CD4-positive, CD25-positive, alpha-beta regulatory T cell (primary cell): Measurements from ENCODE around the gene FAM118B. TPM values are rescaled to one million over a fixed set of nuclear protein-coding genes. Genes with fewer than 3 reads are reported as not detected.

Experiments used
- ATAC-seq, 2 donors: fragments of 150-1000 bp; cut with Tn5 transposase; one replicate each; pipeline ENCODE4 v1.10.0; 2021; ENCODE audit warnings: low read depth in 2 of 2, moderate number of reproducible peaks in 2 of 2, moderate library complexity in 1 of 2
- DNase-seq, 3 donors: peaks; one replicate each; pipeline versions ENCODE4 v3.0.0 to v3.0.0-alpha.2; 2012 to 2022; ENCODE audit warnings: mixed read lengths in 1 of 3
- H3K27ac ChIP-seq: one replicate; pipeline ENCODE4 v1.7.0; 2013; ENCODE audit warnings: mild to moderate bottlenecking, low read length; ENCODE audit not compliant: insufficient read depth, poor library complexity, severe bottlenecking
- H3K27me3 ChIP-seq: one replicate; pipeline ENCODE4 v1.7.0; 2013; ENCODE audit warnings: low read length; ENCODE audit not compliant: control insufficient read depth, insufficient read depth
- H3K36me3 ChIP-seq: one replicate; pipeline ENCODE4 v1.7.0; 2013; ENCODE audit warnings: mild to moderate bottlenecking, low read length, moderate library complexity; ENCODE audit not compliant: control insufficient read depth, insufficient read depth
- H3K4me1 ChIP-seq: 2 replicates; pipeline ENCODE4 v1.7.0; 2013; ENCODE audit warnings: mild to moderate bottlenecking, low read length; ENCODE audit not compliant: insufficient read depth, control insufficient read depth, poor library complexity, severe bottlenecking
- H3K4me3 ChIP-seq: one replicate; pipeline ENCODE4 v1.7.0; 2013; ENCODE audit warnings: low read depth, mild to moderate bottlenecking, low read length, moderate library complexity
- H3K9me3 ChIP-seq, 2 experiments: 1 replicate in 1 of 2; 2 replicates in 1 of 2; pipeline ENCODE4 v1.7.0; 2013; ENCODE audit warnings: low read length in 2 of 2, mild to moderate bottlenecking in 1 of 2, moderate library complexity in 1 of 2; ENCODE audit not compliant: control insufficient read depth in 2 of 2
- H3K27ac Mint-ChIP-seq, 3 donors: one replicate each; pipeline ENCODE4 v1.8.0; 2020 to 2022; ENCODE audit warnings: mild to moderate bottlenecking in 3 of 3, mixed read lengths in 3 of 3, moderate library complexity in 2 of 3
- H3K27me3 Mint-ChIP-seq: one replicate; pipeline ENCODE4 v1.8.0; 2022; ENCODE audit warnings: mild to moderate bottlenecking, mixed read lengths
- H3K36me3 Mint-ChIP-seq: one replicate; pipeline ENCODE4 v1.8.0; 2020; ENCODE audit warnings: mixed read lengths
- H3K4me1 Mint-ChIP-seq, 4 donors: one replicate each; pipeline ENCODE4 v1.8.0; 2020 to 2022; ENCODE audit warnings: mixed read lengths in 4 of 4, mild to moderate bottlenecking in 1 of 4
- H3K4me3 Mint-ChIP-seq, 4 donors: one replicate each; pipeline ENCODE4 v1.8.0; 2020 to 2022; ENCODE audit warnings: mild to moderate bottlenecking in 4 of 4, mixed read lengths in 4 of 4, moderate library complexity in 3 of 4
- H3K9me3 Mint-ChIP-seq, 7 donors: one replicate each; pipeline ENCODE4 v1.8.0; 2020 to 2022; ENCODE audit warnings: mixed read lengths in 7 of 7, mild to moderate bottlenecking in 3 of 7, moderate library complexity in 2 of 7
- polyA plus RNA-seq, 4 donors: library from polyadenylated mRNA; unstranded; fragments of 300-500 nt; fragmentation: Illumina TruSeq; gene quantifications; one replicate each; pipeline ENCODE4 v1.2.3, GENCODE V29; 2021
- total RNA-seq: library from RNA; stranded (reverse); gene quantifications from one replicate; pipeline ENCODE4 v1.2.3, GENCODE V29; 2022

The FAM118B gene
- total and polyA plus RNA-seq, 5 donors from 2014 or later = 4.4 to 17.0 (median 16.7) TPM

- H3K4me3 Mint-ChIP-seq = peak overlapping the region; percentile 93 to 100 (median 98)
- H3K9me3 Mint-ChIP-seq = no peaks in the 10 kb centered on the region
- Histone ChIP-seq H3K9me3 (no peaks in the 10 kb centered on the region), H3K4me3 (peak overlapping the region; percentile 98), H3K4me1 (peaks cover 21% of the 10 kb centered on the region), H3K27me3 (no peaks in the 10 kb centered on the region), H3K27ac (peak overlapping the region; percentile 89), H3K36me3 (peaks cover 48% of the 10 kb centered on the region)
- peaks cover 44% of the 10 kb centered on the region for H3K36me3 Mint-ChIP-seq
- H3K4me1 Mint-ChIP-seq = peaks cover 11 to 50% (median 37%) of the 10 kb centered on the region in 4 donors
- DNase-seq (no peak), ATAC-seq (no peak)
- peak overlapping the region; percentile 95 to 100 (median 99) for H3K27ac Mint-ChIP-seq
- H3K27me3 Mint-ChIP-seq = no peaks in the 10 kb centered on the region
Observed at GRCh38 chr11:126267650-126268049, 56.1 kb downstream of the FAM118B start.

- Histone ChIP-seq H3K36me3 (peaks cover 45% of the 10 kb centered on the region), H3K9me3 (no peaks in the 10 kb centered on the region), H3K4me1 (peaks cover 21% of the 10 kb centered on the region), H3K4me3 (peak overlapping the region; percentile 98), H3K27ac (peak overlapping the region; percentile 89), H3K27me3 (no peaks in the 10 kb centered on the region)
- Mint-ChIP-seq H3K27ac (peak overlapping the region; percentile 95 to 100 (median 99)), H3K27me3 (no peaks in the 10 kb centered on the region), H3K4me3 (peak overlapping the region; percentile 93 to 100 (median 98)), H3K36me3 (peaks cover 40% of the 10 kb centered on the region), H3K4me1 (peaks cover 6 to 52% (median 37%) of the 10 kb centered on the region in 4 donors), H3K9me3 (no peaks in the 10 kb centered on the region)
- DNase-seq = no peak
- no peak for ATAC-seq
Observed at GRCh38 chr11:126268361-126268707, 56.8 kb downstream of the FAM118B start.

- Histone ChIP-seq H3K4me3 (peak within 1 kb of the TSS; percentile 98), H3K36me3 (peaks cover 45% of the 10 kb centered on the region), H3K27ac (peak within 1 kb of the TSS; percentile 89), H3K9me3 (no peaks in the 10 kb centered on the region), H3K27me3 (no peaks in the 10 kb centered on the region), H3K4me1 (peaks cover 21% of the 10 kb centered on the region)
- Mint-ChIP-seq H3K36me3 (peaks cover 37% of the 10 kb centered on the region), H3K27me3 (no peaks in the 10 kb centered on the region), H3K4me3 (peak within 1 kb of the TSS; percentile 93 to 100 (median 98)), H3K4me1 (peaks cover 6 to 50% (median 35%) of the 10 kb centered on the region in 4 donors), H3K27ac (peak within 1 kb of the TSS; percentile 95 to 100 (median 99)), H3K9me3 (no peaks in the 10 kb centered on the region)
- DNase-seq (peak; percentile 100), ATAC-seq (peak; percentile 99)
Observed at GRCh38 chr11:126268708-126269579, 57.4 kb downstream of the FAM118B start, which contains the start of the genes FOXRED1 and SRPRA. Gene FOXRED1 (plus strand): TSS chr11:126269154. CDS start chr11:126269207, 53 bp downstream. Gene SRPRA (minus strand): TSS chr11:126268895. CDS start chr11:126268804, 91 bp downstream.

- peaks cover 27% of the 10 kb centered on the region for H3K36me3 Mint-ChIP-seq
- H3K27ac Mint-ChIP-seq = no peak overlapping the region
- Histone ChIP-seq H3K27me3 (no peaks in the 10 kb centered on the region), H3K4me3 (no peak overlapping the region), H3K9me3 (no peaks in the 10 kb centered on the region), H3K36me3 (peaks cover 25% of the 10 kb centered on the region), H3K27ac (no peak overlapping the region), H3K4me1 (peaks cover 5% of the 10 kb centered on the region)
- DNase-seq (no peak), ATAC-seq (no peak)
- H3K4me1 Mint-ChIP-seq = peaks cover 0 to 35% (median 6%) of the 10 kb centered on the region in 4 donors
- no peaks in the 10 kb centered on the region for H3K27me3 Mint-ChIP-seq
- H3K9me3 Mint-ChIP-seq = peaks cover 0 to 1% (median 0%) of the 10 kb centered on the region in 7 donors
- no peak overlapping the region for H3K4me3 Mint-ChIP-seq
Observed at GRCh38 chr11:126277322-126277721, 65.7 kb downstream of the FAM118B start.

GRCh38 chr11:126277780-126278179 is 66.2 kb downstream of the FAM118B start:
- Mint-ChIP-seq H3K27ac (no peak overlapping the region), H3K4me3 (peak overlapping the region in 1 of 4 donors; percentile 28)

GRCh38 chr11:126279191-126279590 is 67.6 kb downstream of the FAM118B start:
- H3K4me3 ChIP-seq = no peak overlapping the region
- Mint-ChIP-seq H3K4me1 (peaks cover 0 to 42% (median 13%) of the 10 kb centered on the region in 4 donors), H3K36me3 (peaks cover 17% of the 10 kb centered on the region), H3K27me3 (no peaks in the 10 kb centered on the region), H3K4me3 (peak overlapping the region in 3 of 4 donors; percentile 29 to 76 (median 68)), H3K9me3 (peaks cover 0 to 1% (median 0%) of the 10 kb centered on the region in 7 donors), H3K27ac (peak overlapping the region; percentile 20 to 75 (median 74))
- H3K27ac ChIP-seq = no peak overlapping the region
- H3K9me3 ChIP-seq = no peaks in the 10 kb centered on the region
- ATAC-seq (no peak), DNase-seq (no peak)
- H3K36me3 ChIP-seq = peaks cover 12% of the 10 kb centered on the region
- H3K27me3 ChIP-seq = no peaks in the 10 kb centered on the region
- H3K4me1 ChIP-seq = peaks cover 17% of the 10 kb centered on the region

More at GRCh38 chr11:126277780-126278179, 66.2 kb downstream of the FAM118B start:
- peaks cover 25% of the 10 kb centered on the region for H3K36me3 ChIP-seq
- Mint-ChIP-seq H3K9me3 (peaks cover 0 to 1% (median 0%) of the 10 kb centered on the region in 7 donors), H3K36me3 (peaks cover 23% of the 10 kb centered on the region), H3K27me3 (no peaks in the 10 kb centered on the region), H3K4me1 (peaks cover 0 to 34% (median 8%) of the 10 kb centered on the region in 4 donors)
- H3K27me3 ChIP-seq = no peaks in the 10 kb centered on the region
- no peak overlapping the region for H3K27ac ChIP-seq
- H3K4me3 ChIP-seq = no peak overlapping the region
- DNase-seq (no peak), ATAC-seq (no peak)
- peaks cover 8% of the 10 kb centered on the region for H3K4me1 ChIP-seq
- no peaks in the 10 kb centered on the region for H3K9me3 ChIP-seq

- ATAC-seq = no peak
- Histone ChIP-seq H3K4me3 (no peak overlapping the region), H3K27me3 (no peaks in the 10 kb centered on the region), H3K27ac (no peak overlapping the region), H3K9me3 (no peaks in the 10 kb centered on the region), H3K36me3 (peaks cover 5% of the 10 kb centered on the region), H3K4me1 (peaks cover 27% of the 10 kb centered on the region)
- Mint-ChIP-seq H3K27me3 (no peaks in the 10 kb centered on the region), H3K36me3 (peaks cover 11% of the 10 kb centered on the region), H3K27ac (peak overlapping the region; percentile 75 to 95 (median 77)), H3K4me1 (peaks cover 6 to 53% (median 22%) of the 10 kb centered on the region in 4 donors), H3K9me3 (peaks cover 0 to 1% (median 0%) of the 10 kb centered on the region in 7 donors), H3K4me3 (peak overlapping the region; percentile 33 to 73 (median 58))
- peak in 1 of 3 donors; percentile 28 for DNase-seq
Observed at GRCh38 chr11:126280595-126280994, 69.0 kb downstream of the FAM118B start.
